Spleen (tissue), 11 donors: ENCODE measurements around the gene SRP72. TPM values are rescaled to one million over a fixed set of nuclear protein-coding genes. Genes with fewer than 3 reads are reported as not detected.

Experiments used
- DNase-seq: peaks from one replicate; pipeline ENCODE4 v3.0.0-alpha.2; 2020
- H3K27ac ChIP-seq, 8 donors: fragments of 200-600 bp; sonication (generic) in 7 of 8; 1 replicate in 4 of 8; 2 replicates in 4 of 8; pipeline versions ENCODE4 v1.5.0 to v1.8.0; 2016 to 2021; ENCODE audit warnings: inconsistent platforms in 4 of 8, mild to moderate bottlenecking in 4 of 8, moderate library complexity in 1 of 8
- H3K27me3 ChIP-seq, 7 donors: fragments of 200-600 bp; sonication (generic) in 6 of 7; replicated peaks in 1 of 7; 1 replicate in 4 of 7; 2 replicates in 3 of 7; pipeline versions ENCODE4 v1.5.0 to v1.8.0; 2016 to 2021; ENCODE audit warnings: inconsistent platforms in 3 of 7, mild to moderate bottlenecking in 1 of 7
- H3K36me3 ChIP-seq, 6 donors: fragments of 200-600 bp; sonication (generic) in 5 of 6; 1 replicate in 4 of 6; 2 replicates in 2 of 6; pipeline versions ENCODE4 v1.5.0 to v1.8.0; 2016 to 2021; ENCODE audit warnings: inconsistent platforms in 2 of 6
- H3K4me1 ChIP-seq, 6 donors: fragments of 200-600 bp; sonication (generic) in 5 of 6; 1 replicate in 3 of 6; 2 replicates in 3 of 6; pipeline versions ENCODE4 v1.5.0 to v1.8.0; 2016 to 2021; ENCODE audit warnings: inconsistent platforms in 3 of 6
- H3K4me3 ChIP-seq, 8 donors: fragments of 200-600 bp; sonication (generic) in 7 of 8; 1 replicate in 4 of 8; 2 replicates in 4 of 8; pipeline versions ENCODE4 v1.5.0 to v1.8.0; 2016 to 2021; ENCODE audit warnings: inconsistent platforms in 4 of 8, mild to moderate bottlenecking in 4 of 8, moderate library complexity in 2 of 8
- H3K9me3 ChIP-seq, 8 donors: fragments of 200-600 bp; sonication (generic) in 7 of 8; 1 replicate in 4 of 8; 2 replicates in 4 of 8; pipeline versions ENCODE4 v1.5.0 to v1.8.0; 2016 to 2021; ENCODE audit warnings: inconsistent platforms in 4 of 8
- POLR2A ChIP-seq, 3 donors: fragments of 450-650 bp; IDR thresholded peaks; one replicate each; pipeline ENCODE4 v1.5.1; 2017; ENCODE audit warnings: antibody characterized with exemption in 3 of 3, mild to moderate bottlenecking in 1 of 3
- POLR2AphosphoS5 ChIP-seq, 3 donors: sonication (generic); formaldehyde crosslinking; IDR thresholded peaks; one replicate each; pipeline ENCODE4 v1.5.1; 2017; ENCODE audit warnings: antibody characterized with exemption in 3 of 3
- WGBS, 5 donors: extraction: QIAGEN DNeasy Blood & Tissue Kit in 3 of 5; methylation state at CpG; one replicate each; pipeline versions ENCODE4 v1.1.5 to v1.1.7; 2013 to 2018; 5-methylcytosine and 5-hydroxymethylcytosine counted together
- intact Hi-C: fragments of 100-400 bp; cut with DNase I; formaldehyde crosslinking; loops from one replicate; pipeline ENCODE4 v1.15.0; 2023; ENCODE audit warnings: low total_unique reads
- polyA plus RNA-seq, 3 donors: library from polyadenylated mRNA; stranded (reverse); fragments of 200-250 nt; gene quantifications; one replicate each; pipeline ENCODE4 v1.2.1, GENCODE V29; 2013
- total RNA-seq, 7 donors: library from RNA; depleted of rRNA in 3 of 7; stranded (reverse); fragments of >200 nt in 3 of 7; fragmentation: NEBNext Ultra II Directional in 4 of 7; extraction: Animal tissue kit (Norgen Biotek cat#: 25700) in 4 of 7; gene quantifications; one replicate each; pipeline versions ENCODE4 v1.1.0 to v1.2.1, GENCODE V29; 2016 to 2021
- TF ChIP-seq, protein P1 (sequence below), 11 experiments: fragments of 200-600 bp in 7 of 11; fragments of 450-650 bp in 4 of 11; sonication (generic) in 4 of 11; IDR thresholded peaks in 8 of 11; conservative IDR thresholded peaks in 3 of 11; 1 replicate in 7 of 11; 2 replicates in 4 of 11; pipeline versions ENCODE4 v1.4.0 to v1.8.0; 2016 to 2021; ENCODE audit warnings: antibody characterized with exemption in 11 of 11, inconsistent platforms in 4 of 11, mild to moderate bottlenecking in 1 of 11
- donor health status: healthy with polysubstance abuse.
- donor health status: DM: no; HTN: no; CAD: no; lungs with moderate emphysema.
- donor health status: DM: no; HTN: no; CAD: no.
- donor health status: Bipolar disorder and iron deficiency.
- donor health status: healthy.
- donor health status: DM: no; HTN: no; CAD: no.
- donor health status: DM: yes; HTN: yes; CAD: no.

Gene SRP72
- total and polyA plus RNA-seq, 10 donors, result 30.1 to 97.7 (median 78.1) TPM

GRCh38 chr4:56450342-56450741, 17.1 kb upstream of the SRP72 start:
- no peaks in the 10 kb centered on the region for H3K9me3 ChIP-seq
- peaks cover 0 to 98% (median 34%) of the 10 kb centered on the region in 6 donors for H3K36me3 ChIP-seq
- H3K4me1 ChIP-seq, result no peaks in the 10 kb centered on the region
- H3K27me3 ChIP-seq, result no peaks in the 10 kb centered on the region
- 87 to 98% (median 95%) methylated on average over 1 of the region's 1 CpG for WGBS, 5 donors
- DNase-seq, result no peak
- no peak overlapping the region for H3K4me3 ChIP-seq
- H3K27ac ChIP-seq, result no peak overlapping the region
- intact Hi-C loops, result no loop called here
- TF ChIP-seq POLR2AphosphoS5 (IDR thresholded peaks at IDR 0.05), result no peak
- TF ChIP-seq, protein P1, sequence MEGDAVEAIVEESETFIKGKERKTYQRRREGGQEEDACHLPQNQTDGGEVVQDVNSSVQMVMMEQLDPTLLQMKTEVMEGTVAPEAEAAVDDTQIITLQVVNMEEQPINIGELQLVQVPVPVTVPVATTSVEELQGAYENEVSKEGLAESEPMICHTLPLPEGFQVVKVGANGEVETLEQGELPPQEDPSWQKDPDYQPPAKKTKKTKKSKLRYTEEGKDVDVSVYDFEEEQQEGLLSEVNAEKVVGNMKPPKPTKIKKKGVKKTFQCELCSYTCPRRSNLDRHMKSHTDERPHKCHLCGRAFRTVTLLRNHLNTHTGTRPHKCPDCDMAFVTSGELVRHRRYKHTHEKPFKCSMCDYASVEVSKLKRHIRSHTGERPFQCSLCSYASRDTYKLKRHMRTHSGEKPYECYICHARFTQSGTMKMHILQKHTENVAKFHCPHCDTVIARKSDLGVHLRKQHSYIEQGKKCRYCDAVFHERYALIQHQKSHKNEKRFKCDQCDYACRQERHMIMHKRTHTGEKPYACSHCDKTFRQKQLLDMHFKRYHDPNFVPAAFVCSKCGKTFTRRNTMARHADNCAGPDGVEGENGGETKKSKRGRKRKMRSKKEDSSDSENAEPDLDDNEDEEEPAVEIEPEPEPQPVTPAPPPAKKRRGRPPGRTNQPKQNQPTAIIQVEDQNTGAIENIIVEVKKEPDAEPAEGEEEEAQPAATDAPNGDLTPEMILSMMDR (IDR thresholded peaks at IDR 0.05 in 8 of 11, conservative IDR thresholded peaks at IDR 0.05 in 3 of 11), result no peak
- no peak for TF ChIP-seq POLR2A (IDR thresholded peaks at IDR 0.05)

GRCh38 chr4:56460085-56460484, 7.3 kb upstream of the SRP72 start:
- intact Hi-C loops, result loop anchor here (10.0 kb wide), 1 partner anchor 515 kb away; the partner anchor contains the start of gene CEP135
- WGBS, 5 donors, result 75 to 90% (median 80%) methylated on average over 3 of the region's 3 CpGs
- peaks cover under 1 to 14% (median 9%) of the 10 kb centered on the region in 6 donors for H3K4me1 ChIP-seq
- TF ChIP-seq POLR2AphosphoS5 (IDR thresholded peaks at IDR 0.05), result no peak
- no peak for TF ChIP-seq POLR2A (IDR thresholded peaks at IDR 0.05)
- TF ChIP-seq, protein P1 (IDR thresholded peaks at IDR 0.05 in 8 of 11, conservative IDR thresholded peaks at IDR 0.05 in 3 of 11), result no peak
- H3K9me3 ChIP-seq, result no peaks in the 10 kb centered on the region
- no peak overlapping the region for H3K27ac ChIP-seq
- H3K36me3 ChIP-seq, result peaks cover 0 to 83% (median 32%) of the 10 kb centered on the region in 6 donors
- H3K27me3 ChIP-seq, result no peaks in the 10 kb centered on the region
- H3K4me3 ChIP-seq, result no peak overlapping the region
- no peak for DNase-seq

DNA sequence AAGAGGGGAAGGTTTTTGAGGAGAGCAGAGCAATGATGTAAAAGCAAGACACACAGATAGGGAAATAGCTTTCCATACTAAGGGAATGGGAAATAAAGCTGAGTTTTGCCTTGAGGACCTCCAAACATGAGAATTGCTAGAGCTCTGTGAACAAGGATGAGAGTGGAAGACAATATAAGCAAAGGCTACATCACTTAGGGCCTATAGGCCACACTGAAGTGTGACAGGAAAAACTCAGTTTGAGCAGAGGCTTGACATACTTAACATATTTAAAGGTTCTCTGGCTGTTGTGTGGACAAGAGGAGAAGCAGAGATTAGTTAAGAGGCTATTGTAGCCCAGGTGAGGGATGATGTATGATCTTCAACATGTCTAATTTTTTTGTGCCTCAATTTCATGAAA, 5.3 kb upstream of the SRP72 start:
- Histone ChIP-seq H3K36me3 (peaks cover 0 to 63% (median 26%) of the 10 kb centered on the region in 6 donors), H3K27me3 (no peaks in the 10 kb centered on the region), H3K27ac (no peak overlapping the region), H3K9me3 (no peaks in the 10 kb centered on the region), H3K4me3 (no peak overlapping the region), H3K4me1 (peaks cover 11 to 34% (median 27%) of the 10 kb centered on the region in 6 donors)
- intact Hi-C loops, result loop anchor here (10.0 kb wide), 1 partner anchor 517 kb away; the partner anchor contains the start of gene CEP135
- TF ChIP-seq, protein P1 (IDR thresholded peaks at IDR 0.05 in 8 of 11, conservative IDR thresholded peaks at IDR 0.05 in 3 of 11), result no peak
- TF ChIP-seq POLR2A (IDR thresholded peaks at IDR 0.05) (no peak), POLR2AphosphoS5 (IDR thresholded peaks at IDR 0.05) (no peak)
- no peak for DNase-seq

DNA sequence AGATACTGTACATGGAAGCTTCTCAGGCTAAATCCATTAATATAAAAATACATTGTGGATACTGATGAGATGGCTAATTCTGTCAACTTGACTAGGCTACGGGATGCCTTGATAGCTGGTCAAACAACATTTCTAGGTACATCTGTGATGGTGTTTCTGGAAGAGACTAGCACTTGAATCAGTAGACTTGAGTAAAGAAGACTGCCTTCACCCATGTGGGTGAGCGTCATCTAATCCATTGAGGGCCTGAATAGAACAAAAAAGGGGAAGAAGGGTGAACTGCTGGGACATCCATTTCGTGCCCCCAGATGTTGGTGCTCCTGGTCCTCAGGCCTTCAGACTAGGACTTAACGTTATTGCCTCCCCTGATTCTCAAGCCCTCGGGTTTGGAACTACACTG, 3.7 kb upstream of the SRP72 start:
- Histone ChIP-seq H3K9me3 (no peaks in the 10 kb centered on the region), H3K36me3 (peaks cover 0 to 49% (median 22%) of the 10 kb centered on the region in 6 donors), H3K4me3 (no peak overlapping the region), H3K27me3 (no peaks in the 10 kb centered on the region), H3K4me1 (peaks cover 16 to 43% (median 34%) of the 10 kb centered on the region in 6 donors), H3K27ac (no peak overlapping the region)
- intact Hi-C loops, result loop anchor here (10.0 kb wide), 1 partner anchor 519 kb away; the partner anchor contains the start of gene CEP135
- no peak for DNase-seq
- 84 to 94% (median 93%) methylated on average over 5 of the region's 5 CpGs for WGBS, 5 donors
- no peak for TF ChIP-seq POLR2A (IDR thresholded peaks at IDR 0.05)
